SU-DHL-6 (cell line): ENCODE measurements around the gene MCAT.

Experiments
- EZH2phosphoT487 ChIP-seq: fragments of 200-600 bp; sonication (generic), shearing (Covaris generic); conservative IDR thresholded peaks from 2 replicates; pipeline ENCODE4 v1.6.1; 2018; ENCODE audit warnings: mild to moderate bottlenecking, antibody characterized with exemption, low read length, moderate library complexity, mixed read lengths
- TF ChIP-seq, protein P1 (sequence below): fragments of 200-600 bp; sonication (generic); IDR thresholded peaks from one replicate; pipeline ENCODE4 v1.5.1; 2017; ENCODE audit warnings: antibody characterized with exemption, mild to moderate bottlenecking, low read length, moderate library complexity; ENCODE audit not compliant: insufficient read depth, poor library complexity, severe bottlenecking

DNA sequence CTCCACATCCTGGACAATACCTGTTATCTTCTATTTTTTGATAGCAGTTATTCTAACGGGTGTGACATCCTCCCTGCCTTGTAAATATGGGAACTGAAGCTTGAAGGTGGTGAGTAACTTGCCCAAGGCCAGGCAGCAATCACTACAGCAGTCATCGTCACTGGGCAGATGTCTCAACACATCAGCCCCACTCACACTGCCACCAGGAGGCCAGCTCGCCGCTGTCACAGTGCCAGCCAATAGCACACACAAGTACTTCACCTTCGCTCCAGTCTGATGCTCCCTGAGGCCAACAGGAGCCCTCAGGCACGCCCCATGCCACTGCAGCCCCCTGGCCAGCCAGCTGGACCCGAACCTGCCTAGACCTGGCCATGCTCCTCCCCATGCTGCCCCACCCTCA is 49.1 kb downstream of the MCAT start:
- TF ChIP-seq, protein P1, sequence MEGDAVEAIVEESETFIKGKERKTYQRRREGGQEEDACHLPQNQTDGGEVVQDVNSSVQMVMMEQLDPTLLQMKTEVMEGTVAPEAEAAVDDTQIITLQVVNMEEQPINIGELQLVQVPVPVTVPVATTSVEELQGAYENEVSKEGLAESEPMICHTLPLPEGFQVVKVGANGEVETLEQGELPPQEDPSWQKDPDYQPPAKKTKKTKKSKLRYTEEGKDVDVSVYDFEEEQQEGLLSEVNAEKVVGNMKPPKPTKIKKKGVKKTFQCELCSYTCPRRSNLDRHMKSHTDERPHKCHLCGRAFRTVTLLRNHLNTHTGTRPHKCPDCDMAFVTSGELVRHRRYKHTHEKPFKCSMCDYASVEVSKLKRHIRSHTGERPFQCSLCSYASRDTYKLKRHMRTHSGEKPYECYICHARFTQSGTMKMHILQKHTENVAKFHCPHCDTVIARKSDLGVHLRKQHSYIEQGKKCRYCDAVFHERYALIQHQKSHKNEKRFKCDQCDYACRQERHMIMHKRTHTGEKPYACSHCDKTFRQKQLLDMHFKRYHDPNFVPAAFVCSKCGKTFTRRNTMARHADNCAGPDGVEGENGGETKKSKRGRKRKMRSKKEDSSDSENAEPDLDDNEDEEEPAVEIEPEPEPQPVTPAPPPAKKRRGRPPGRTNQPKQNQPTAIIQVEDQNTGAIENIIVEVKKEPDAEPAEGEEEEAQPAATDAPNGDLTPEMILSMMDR = no peak
- TF ChIP-seq EZH2phosphoT487 = no peak
